ENCODE data around the gene HOXD4. TPM values are rescaled to one million over a fixed set of nuclear protein-coding genes. Genes with fewer than 3 reads are reported as not detected.

The HOXD4 gene
- total and polyA plus RNA-seq, 4 experiments from 2014 or later, result not detected

- ChIA-PET POLR2A (ENCODE audit: partially characterized antibody) (interaction anchor here (1.8 kb wide), 1 partner anchor 10 kb away, joined by 4 read pairs; no protein-coding TSS in a partner anchor), CTCF (ENCODE audit: partially characterized antibody) (interaction anchor here (0.6 to 1.8 kb wide), 5 partner anchors 10 to 1028 kb away, joined by 3 to 6 read pairs (median 3); no protein-coding TSS in a partner anchor)
- peaks cover 4 to 26% (median 12%) of the 10 kb centered on the region in 4 donors for H3K4me1 Mint-ChIP-seq
- Histone ChIP-seq H3K9me3 (ENCODE audit: control insufficient read depth in 1 of 2, low read length in 2 of 2) (no peaks in the 10 kb centered on the region), H3K4me1 (ENCODE audit: insufficient read depth, low read length) (peaks cover 19% of the 10 kb centered on the region), H3K36me3 (ENCODE audit: insufficient read depth, low read length) (no peaks in the 10 kb centered on the region), H3K27me3 (ENCODE audit: insufficient read depth, low read length) (peaks cover 80% of the 10 kb centered on the region), H3K27ac (ENCODE audit: low read depth, low read length) (no peak overlapping the region), H3K4me3 (ENCODE audit: low read length in 2 of 2) (no peak overlapping the region)
- H3K27me3 Mint-ChIP-seq, result peaks cover 69 to 72% of the 10 kb centered on the region in 2 donors
- intact Hi-C loops (cut with micrococcal nuclease), result no loop called here
- H3K9me3 Mint-ChIP-seq, result peaks cover 2 to 33% (median 17%) of the 10 kb centered on the region in 8 donors
- H3K4me3 Mint-ChIP-seq, result peak overlapping the region in 3 of 8 donors; percentile 17 to 43 (median 26)
- H3K36me3 Mint-ChIP-seq, result peaks cover 0 to 6% of the 10 kb centered on the region in 2 donors
- H3K27ac Mint-ChIP-seq, result peak overlapping the region in 2 of 7 donors; percentile 35 to 81
- DNase-seq, result no peak
These were observed 30.8 kb upstream of the HOXD4 start for GRCh38 chr2:176120364-176121189.

- H3K27ac Mint-ChIP-seq, result peak overlapping the region in 4 of 7 donors; percentile 13 to 81 (median 35)
- peaks cover 4 to 26% (median 12%) of the 10 kb centered on the region in 4 donors for H3K4me1 Mint-ChIP-seq
- POLR2A ChIA-PET (ENCODE audit: partially characterized antibody), result interaction anchor here (1.8 kb wide), 1 partner anchor 11 kb away, joined by 4 read pairs; no protein-coding TSS in a partner anchor
- peaks cover 19% of the 10 kb centered on the region for H3K4me1 ChIP-seq (ENCODE audit: insufficient read depth, low read length)
- intact Hi-C loops (cut with micrococcal nuclease), result no loop called here
- H3K4me3 ChIP-seq (ENCODE audit: low read length in 2 of 2), result no peak overlapping the region
- H3K27me3 Mint-ChIP-seq, result peaks cover 72% of the 10 kb centered on the region in 2 donors
- CTCF ChIA-PET (ENCODE audit: partially characterized antibody), result interaction anchor here (0.7 to 1.8 kb wide), 3 partner anchors 334 to 1027 kb away, joined by 3 to 6 read pairs (median 3); no protein-coding TSS in a partner anchor
- H3K36me3 Mint-ChIP-seq, result peaks cover 0 to 6% of the 10 kb centered on the region in 2 donors
- H3K4me3 Mint-ChIP-seq, result peak overlapping the region in 3 of 8 donors; percentile 31 to 43 (median 38)
- peaks cover 2 to 33% (median 16%) of the 10 kb centered on the region in 8 donors for H3K9me3 Mint-ChIP-seq
- H3K27me3 ChIP-seq (ENCODE audit: insufficient read depth, low read length), result peaks cover 82% of the 10 kb centered on the region
- no peak overlapping the region for H3K27ac ChIP-seq (ENCODE audit: low read depth, low read length)
- no peaks in the 10 kb centered on the region for H3K36me3 ChIP-seq (ENCODE audit: insufficient read depth, low read length)
- no peak for DNase-seq
- H3K9me3 ChIP-seq (ENCODE audit: control insufficient read depth in 1 of 2, low read length in 2 of 2), result no peaks in the 10 kb centered on the region
These were observed 29.9 kb upstream of the HOXD4 start for GRCh38 chr2:176121190-176122051.

DNA sequence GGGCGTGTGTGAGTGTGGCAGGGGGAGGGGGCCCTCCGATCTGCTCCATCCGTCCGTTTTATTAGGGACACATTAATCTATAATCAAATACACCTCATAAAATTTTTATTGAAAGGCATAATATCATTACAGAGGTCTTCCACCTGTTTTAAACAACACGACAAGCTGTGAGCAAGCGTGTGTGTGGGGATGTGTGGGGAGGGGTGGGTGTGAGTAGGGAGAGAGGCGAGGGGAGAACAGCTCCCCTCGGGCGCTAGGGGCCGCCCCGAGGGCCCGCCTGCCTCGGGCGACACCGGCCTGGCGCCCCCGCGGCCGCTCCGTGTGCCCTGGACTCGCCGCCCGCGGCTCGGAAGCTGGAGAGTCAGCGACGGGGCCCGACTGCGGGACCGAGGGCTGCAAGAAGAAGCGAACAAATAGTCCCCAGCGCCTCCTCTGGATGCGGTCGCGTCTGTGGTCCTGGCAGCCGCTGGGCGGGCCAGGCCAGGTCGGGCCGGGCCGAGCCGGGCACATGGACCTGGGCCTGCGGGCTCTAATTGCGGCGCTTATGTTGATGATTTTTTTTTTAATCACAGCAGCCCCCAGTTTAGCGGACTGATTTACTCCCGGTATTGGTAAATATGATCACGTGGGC is 29.2 kb upstream of the HOXD4 start:
- CTCF ChIA-PET (ENCODE audit: partially characterized antibody), result interaction anchor here (0.7 kb wide), 1 partner anchor 432 kb away, joined by 3 read pairs; no protein-coding TSS in a partner anchor
- Mint-ChIP-seq H3K4me3 (peak overlapping the region; percentile 33 to 81 (median 64)), H3K27ac (peak overlapping the region in 1 of 7 donors; percentile 75), H3K27me3 (peaks cover 70 to 71% of the 10 kb centered on the region in 2 donors), H3K36me3 (peaks cover 0 to 6% of the 10 kb centered on the region in 2 donors), H3K9me3 (peaks cover 2 to 26% (median 10%) of the 10 kb centered on the region in 8 donors), H3K4me1 (peaks cover 2 to 30% (median 12%) of the 10 kb centered on the region in 4 donors)
- Histone ChIP-seq H3K9me3 (ENCODE audit: control insufficient read depth in 1 of 2, low read length in 2 of 2) (no peaks in the 10 kb centered on the region), H3K36me3 (ENCODE audit: insufficient read depth, low read length) (no peaks in the 10 kb centered on the region), H3K4me1 (ENCODE audit: insufficient read depth, low read length) (peaks cover 19% of the 10 kb centered on the region), H3K4me3 (ENCODE audit: low read length in 2 of 2) (no peak overlapping the region), H3K27me3 (ENCODE audit: insufficient read depth, low read length) (peaks cover 82% of the 10 kb centered on the region), H3K27ac (ENCODE audit: low read depth, low read length) (no peak overlapping the region)
- DNase-seq, result no peak
- intact Hi-C loops (cut with micrococcal nuclease), result no loop called here
- POLR2A ChIA-PET (ENCODE audit: partially characterized antibody), result no interaction called here

DNA sequence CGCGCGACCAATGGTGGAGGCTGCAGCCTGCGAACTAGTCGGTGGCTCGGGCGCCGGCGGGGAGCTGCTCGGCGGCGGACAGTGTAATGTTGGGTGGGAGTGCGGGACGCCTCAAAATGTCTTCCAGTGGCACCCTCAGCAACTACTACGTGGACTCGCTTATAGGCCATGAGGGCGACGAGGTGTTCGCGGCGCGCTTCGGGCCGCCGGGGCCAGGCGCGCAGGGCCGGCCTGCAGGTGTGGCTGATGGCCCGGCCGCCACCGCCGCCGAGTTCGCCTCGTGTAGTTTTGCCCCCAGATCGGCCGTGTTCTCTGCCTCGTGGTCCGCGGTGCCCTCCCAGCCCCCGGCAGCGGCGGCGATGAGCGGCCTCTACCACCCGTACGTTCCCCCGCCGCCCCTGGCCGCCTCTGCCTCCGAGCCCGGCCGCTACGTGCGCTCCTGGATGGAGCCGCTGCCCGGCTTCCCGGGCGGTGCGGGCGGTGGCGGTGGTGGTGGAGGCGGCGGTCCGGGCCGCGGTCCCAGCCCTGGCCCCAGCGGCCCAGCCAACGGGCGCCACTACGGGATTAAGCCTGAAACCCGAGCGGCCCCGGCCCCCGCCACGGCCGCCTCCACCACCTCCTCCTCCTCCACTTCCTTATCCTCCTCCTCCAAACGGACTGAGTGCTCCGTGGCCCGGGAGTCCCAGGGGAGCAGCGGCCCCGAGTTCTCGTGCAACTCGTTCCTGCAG is 28.5 kb upstream of the HOXD4 start, which contains the start of gene HOXD9:
Gene HOXD9, plus strand, starts transcription at position 37 of the 728 bp plus-strand sequence. Its CDS starts 50 bp downstream, at position 87.
- intact Hi-C loops (cut with micrococcal nuclease), result no loop called here
- CTCF ChIA-PET (ENCODE audit: partially characterized antibody), result interaction anchor here (0.7 kb wide), 1 partner anchor 431 kb away, joined by 3 read pairs; no protein-coding TSS in a partner anchor

GRCh38 chr2:176123411-176124109 is 27.8 kb upstream of the HOXD4 start:
- no peak for DNase-seq
- peaks cover 23% of the 10 kb centered on the region for H3K4me1 ChIP-seq (ENCODE audit: insufficient read depth, low read length)
- H3K27me3 Mint-ChIP-seq, result peaks cover 69 to 71% of the 10 kb centered on the region in 2 donors
- H3K9me3 Mint-ChIP-seq, result peaks cover 0 to 32% (median 7%) of the 10 kb centered on the region in 8 donors
- H3K4me1 Mint-ChIP-seq, result peaks cover 4 to 39% (median 20%) of the 10 kb centered on the region in 4 donors
- intact Hi-C loops (cut with micrococcal nuclease), result no loop called here
- peak overlapping the region in 7 of 8 donors; percentile 23 to 75 (median 44) for H3K4me3 Mint-ChIP-seq
- peaks cover 82% of the 10 kb centered on the region for H3K27me3 ChIP-seq (ENCODE audit: insufficient read depth, low read length)
- ChIA-PET CTCF (ENCODE audit: partially characterized antibody) (interaction anchor here (1.9 kb wide), 1 partner anchor 332 kb away, joined by 5 read pairs; no protein-coding TSS in a partner anchor), POLR2A (ENCODE audit: partially characterized antibody) (no interaction called here)
- no peaks in the 10 kb centered on the region for H3K36me3 ChIP-seq (ENCODE audit: insufficient read depth, low read length)
- no peak overlapping the region for H3K4me3 ChIP-seq (ENCODE audit: low read length in 2 of 2)
- peak overlapping the region in 4 of 7 donors; percentile 3 to 89 (median 63) for H3K27ac Mint-ChIP-seq
- no peak overlapping the region for H3K27ac ChIP-seq (ENCODE audit: low read depth, low read length)
- peaks cover 0 to 7% of the 10 kb centered on the region in 2 donors for H3K36me3 Mint-ChIP-seq
- H3K9me3 ChIP-seq (ENCODE audit: control insufficient read depth in 1 of 2, low read length in 2 of 2), result no peaks in the 10 kb centered on the region

More for the DNA sequence above, 28.5 kb upstream of the HOXD4 start, which contains the start of gene HOXD9:
- H3K4me1 ChIP-seq (ENCODE audit: insufficient read depth, low read length), result peaks cover 19% of the 10 kb centered on the region
- H3K36me3 Mint-ChIP-seq, result peaks cover 0 to 6% of the 10 kb centered on the region in 2 donors
- H3K4me1 Mint-ChIP-seq, result peaks cover 2 to 32% (median 14%) of the 10 kb centered on the region in 4 donors
- peak within 1 kb of the TSS; percentile 33 to 81 (median 64) for H3K4me3 Mint-ChIP-seq
- peaks cover 2 to 25% (median 9%) of the 10 kb centered on the region in 8 donors for H3K9me3 Mint-ChIP-seq
- no peak within 1 kb of the TSS for H3K4me3 ChIP-seq (ENCODE audit: low read length in 2 of 2)
- H3K27me3 ChIP-seq (ENCODE audit: insufficient read depth, low read length), result peaks cover 82% of the 10 kb centered on the region
- H3K27me3 Mint-ChIP-seq, result peaks cover 69 to 71% of the 10 kb centered on the region in 2 donors
- no peak within 1 kb of the TSS for H3K27ac ChIP-seq (ENCODE audit: low read depth, low read length)
- no peaks in the 10 kb centered on the region for H3K9me3 ChIP-seq (ENCODE audit: control insufficient read depth in 1 of 2, low read length in 2 of 2)
- no peaks in the 10 kb centered on the region for H3K36me3 ChIP-seq (ENCODE audit: insufficient read depth, low read length)
- POLR2A ChIA-PET (ENCODE audit: partially characterized antibody), result no interaction called here
- H3K27ac Mint-ChIP-seq, result peak within 1 kb of the TSS in 2 of 7 donors; percentile 75 to 89
- DNase-seq, result no peak

Measured in CD4-positive, alpha-beta memory T cell (primary cell).